HL-60/S4 (cell line): ENCODE measurements around the gene KCNB1.

Source experiments
- in situ Hi-C: fragments of 300-500 bp; cut with MboI; formaldehyde crosslinking; loops from 2 replicates; pipeline ENCODE4 v1.14.3; 2022; ENCODE audit warnings: low sequenced_read_pairs

The KCNB1 gene

DNA sequence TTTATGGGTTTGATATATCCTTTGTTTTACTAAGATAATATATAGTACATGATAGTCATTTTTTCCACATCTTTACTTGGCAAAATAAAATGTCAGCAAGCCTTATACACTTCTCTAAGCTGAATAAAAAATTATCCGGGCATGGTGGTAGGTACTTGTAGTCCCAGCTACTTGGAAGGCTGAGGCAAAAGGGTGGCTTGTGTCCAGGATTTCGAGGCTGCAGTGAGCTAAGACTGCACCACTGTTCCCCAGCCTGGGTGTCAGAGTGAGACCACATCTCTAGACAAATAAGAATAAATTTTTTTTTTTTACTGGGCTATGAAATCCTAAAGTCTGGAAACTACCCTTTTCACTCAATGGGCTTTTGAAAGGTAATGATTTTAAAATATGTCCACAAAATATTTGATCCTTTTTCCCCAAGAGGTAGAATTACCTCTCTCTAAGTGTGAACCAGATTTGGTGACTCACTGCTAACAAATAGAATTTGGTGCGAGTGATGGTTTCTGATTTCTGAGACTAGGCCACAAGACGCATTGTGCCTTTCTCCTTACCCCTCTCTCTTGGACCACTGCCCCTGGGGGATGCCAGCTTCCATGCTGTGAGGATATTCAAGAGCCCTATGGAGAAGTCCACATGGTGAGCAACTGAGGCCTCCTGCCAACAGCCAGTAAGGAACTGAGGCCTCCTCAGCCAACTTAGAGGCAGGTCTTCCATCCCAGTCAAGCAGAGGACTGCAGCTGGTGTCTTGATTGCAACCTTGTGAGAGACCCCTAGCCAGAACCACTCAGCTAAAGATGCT, 120.4 kb downstream of the KCNB1 start:
- in situ Hi-C loops = no loop called here

DNA sequence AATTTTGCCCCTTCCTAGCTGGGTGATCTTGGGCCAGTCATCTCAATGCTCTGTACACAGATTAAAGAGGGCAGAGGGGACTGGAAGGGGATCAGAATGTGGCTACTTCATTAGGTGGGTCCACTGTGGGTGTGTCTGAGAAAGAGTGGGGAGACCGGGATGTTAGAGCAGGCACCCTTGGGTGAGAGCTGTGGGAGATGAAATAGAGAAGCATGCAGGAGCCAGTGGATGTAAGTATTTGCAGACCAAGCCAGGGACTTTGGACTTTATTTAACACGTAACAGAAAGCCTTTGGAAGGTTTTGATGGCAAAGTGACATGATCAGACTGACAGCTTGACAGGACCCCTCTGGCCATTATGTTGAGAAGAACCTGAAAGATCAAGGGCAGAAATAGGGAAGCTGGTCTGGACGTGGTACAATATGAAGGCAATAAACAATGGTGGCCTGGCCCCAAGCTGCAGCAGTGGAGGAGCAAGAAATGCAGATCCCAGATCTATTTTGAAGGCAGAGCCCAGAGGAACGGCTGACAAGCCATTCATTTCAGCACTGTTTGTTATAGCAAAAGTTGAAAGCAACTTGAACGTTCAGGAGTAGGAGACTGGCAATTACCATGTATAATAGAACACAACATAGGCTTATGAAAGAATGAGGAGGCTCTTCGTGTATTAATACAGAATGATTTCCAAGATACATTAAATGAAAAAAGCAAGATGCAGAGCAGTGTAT, 122.1 kb downstream of the KCNB1 start:
- in situ Hi-C loops = no loop called here

DNA sequence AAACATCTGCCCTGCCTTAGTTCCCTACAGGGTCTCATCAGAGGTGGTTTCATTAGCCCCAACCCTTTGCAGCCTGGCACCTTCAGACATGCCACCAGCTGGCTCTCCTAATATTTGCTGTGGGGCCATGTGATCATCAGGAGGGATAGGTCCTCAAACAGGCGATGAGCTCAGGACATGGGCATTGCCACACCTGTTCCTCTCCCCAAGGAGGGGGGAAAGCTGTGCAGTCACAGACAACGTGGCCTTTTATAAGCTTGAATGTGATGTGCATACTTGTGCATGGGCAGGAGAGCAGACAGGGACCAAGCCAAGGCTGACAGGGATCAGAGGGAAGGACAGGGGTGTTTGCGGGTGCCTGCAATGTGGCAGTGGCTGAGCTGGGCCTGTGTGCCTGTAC, 125.8 kb downstream of the KCNB1 start:
- in situ Hi-C loops = no loop called here

DNA sequence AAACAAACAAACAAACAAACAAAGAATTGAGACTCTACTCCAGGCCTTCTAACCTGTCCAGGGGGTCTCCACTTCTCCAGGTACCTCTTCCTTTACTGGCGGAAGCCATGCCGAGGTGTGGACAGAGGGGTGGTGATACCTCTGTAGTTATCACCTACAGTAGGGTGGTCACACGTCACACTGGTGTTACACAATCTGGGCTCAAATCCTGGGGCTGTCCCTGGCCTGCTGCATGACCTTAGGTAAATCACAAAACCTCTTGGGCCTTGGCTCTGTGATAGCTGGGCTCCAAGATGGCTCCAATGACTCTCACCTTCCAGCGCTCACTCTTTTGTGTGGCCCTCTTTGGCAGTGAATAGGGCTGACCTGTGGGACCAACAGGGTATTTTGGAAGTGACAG, 127.8 kb downstream of the KCNB1 start:
- in situ Hi-C loops = no loop called here

DNA sequence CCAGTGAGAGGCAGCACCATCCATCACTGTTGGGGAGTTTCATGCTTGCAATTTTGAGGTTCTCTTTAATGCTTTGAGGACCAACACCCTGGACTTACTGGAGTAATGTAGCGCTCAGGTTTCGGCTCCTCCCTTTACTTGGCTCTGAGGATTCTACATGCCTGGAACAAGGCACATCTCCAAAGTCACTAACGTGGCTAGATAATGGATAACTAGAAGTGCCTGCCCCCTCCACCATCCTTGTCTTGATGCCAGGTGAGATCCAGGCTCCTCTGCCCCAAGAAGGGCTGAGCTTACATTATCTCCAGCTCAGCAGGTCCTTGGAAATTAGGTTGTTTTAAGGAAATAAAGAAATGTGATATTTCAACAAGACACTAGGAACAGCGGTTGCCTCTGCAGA, 129.1 kb downstream of the KCNB1 start:
- in situ Hi-C loops = no loop called here

DNA sequence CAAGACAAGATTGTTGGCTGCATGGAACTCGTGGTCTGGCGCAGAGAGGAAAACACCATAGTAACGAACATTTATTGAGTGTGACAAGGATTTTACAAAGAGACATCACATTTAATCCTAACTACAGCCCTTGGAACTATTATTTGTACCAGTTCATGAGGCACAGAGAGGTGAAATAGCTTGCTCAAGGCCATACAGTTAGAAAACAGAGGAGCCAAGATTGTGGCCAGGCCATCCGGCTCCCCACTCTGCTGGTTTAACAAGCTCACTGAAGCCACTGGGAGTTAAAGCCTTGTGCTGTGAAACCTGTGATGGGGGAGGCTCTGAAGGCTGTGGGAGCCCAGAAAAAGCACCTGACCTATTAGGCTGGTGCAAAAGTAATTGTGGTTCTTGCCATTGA, 129.7 kb downstream of the KCNB1 start:
- in situ Hi-C loops = no loop called here

DNA sequence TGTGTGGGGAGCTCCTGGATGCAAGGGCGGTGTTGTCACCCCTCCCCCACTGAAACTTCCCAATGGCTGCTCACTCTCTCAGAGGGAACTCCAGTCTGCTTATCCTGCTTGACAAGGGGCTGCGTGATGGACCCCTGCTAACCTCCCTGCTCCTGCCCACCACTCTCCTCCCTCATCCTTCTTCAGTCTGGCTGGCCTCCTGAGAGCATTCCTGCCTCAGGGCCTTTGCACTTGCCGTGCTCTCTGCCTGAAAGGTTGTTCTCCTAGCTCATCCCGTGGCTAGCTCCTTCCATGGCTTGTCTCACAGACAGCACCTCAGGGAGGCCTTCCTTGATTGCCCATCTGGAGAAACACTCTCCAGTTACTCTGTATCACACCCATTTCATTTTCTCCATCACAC, 130.7 kb downstream of the KCNB1 start:
- in situ Hi-C loops = no loop called here

DNA sequence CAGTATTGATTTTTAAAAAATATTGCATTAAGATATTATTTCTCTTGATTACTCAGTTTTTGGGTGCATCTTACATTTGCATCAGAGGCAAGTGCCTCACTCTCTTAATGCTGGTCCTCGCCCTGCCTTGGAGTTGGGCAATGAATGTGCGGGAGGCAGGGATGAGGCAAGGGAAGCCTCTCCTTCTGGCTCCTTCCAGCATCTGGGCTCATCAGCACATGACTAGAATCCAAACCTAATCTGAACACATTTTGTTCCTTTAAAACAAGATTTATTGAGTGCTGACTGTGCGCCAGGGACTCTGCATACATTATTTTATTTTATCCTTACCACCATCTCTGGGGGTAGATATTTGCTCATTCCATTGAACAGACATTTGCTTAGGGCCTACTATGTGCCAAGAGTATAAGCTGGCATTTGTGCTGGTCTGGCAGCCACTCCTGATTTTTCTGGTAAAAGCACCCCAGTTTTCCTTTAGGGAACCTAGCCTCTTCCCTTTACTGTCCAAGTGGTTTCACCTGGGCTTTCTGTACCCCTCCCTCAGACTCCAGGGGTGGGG, 132.7 kb downstream of the KCNB1 start:
- in situ Hi-C loops = loop anchor here (25.0 kb wide), 1 partner anchor 513 kb away; no protein-coding TSS in a partner anchor

DNA sequence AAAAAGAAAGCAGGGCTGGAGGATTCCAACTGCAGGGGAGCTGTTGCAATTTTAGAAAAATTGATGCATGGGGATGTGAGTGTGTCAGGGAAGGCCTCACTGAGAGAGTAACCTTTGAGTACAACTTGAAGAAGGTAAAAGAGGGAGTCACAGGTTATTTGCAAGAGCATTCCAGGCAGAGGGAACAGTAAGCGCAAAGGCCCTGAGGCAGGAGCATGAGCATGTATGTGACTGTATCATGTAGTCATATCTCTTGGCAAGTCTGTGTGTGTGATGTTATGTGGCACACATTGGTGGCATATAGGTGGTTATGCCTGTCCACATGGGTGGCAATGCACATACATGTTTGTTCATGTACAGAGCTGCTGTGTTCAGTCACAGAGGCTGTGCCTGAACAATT, 133.4 kb downstream of the KCNB1 start:
- in situ Hi-C loops = loop anchor here (25.0 kb wide), 1 partner anchor 513 kb away; no protein-coding TSS in a partner anchor

DNA sequence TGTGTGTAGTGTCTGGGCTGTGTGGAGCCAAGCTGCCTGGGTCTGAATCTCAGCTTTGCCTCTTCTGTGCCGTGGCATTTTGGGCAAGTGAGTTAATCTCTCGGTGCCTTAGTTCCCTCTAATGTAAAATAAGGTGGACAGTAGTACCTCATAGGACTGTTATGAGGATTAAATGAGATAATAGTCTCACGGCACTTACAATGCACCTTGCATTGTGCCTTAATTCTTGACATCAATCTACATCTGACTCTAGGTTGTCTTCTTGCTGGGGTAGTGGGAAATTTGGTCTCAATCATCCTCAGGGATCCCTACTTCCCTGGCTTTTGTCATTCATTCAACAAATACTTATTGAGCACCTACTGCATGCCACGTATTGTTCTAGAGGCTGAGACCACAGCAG, 133.9 kb downstream of the KCNB1 start:
- in situ Hi-C loops = loop anchor here (25.0 kb wide), 1 partner anchor 514 kb away; no protein-coding TSS in a partner anchor

DNA sequence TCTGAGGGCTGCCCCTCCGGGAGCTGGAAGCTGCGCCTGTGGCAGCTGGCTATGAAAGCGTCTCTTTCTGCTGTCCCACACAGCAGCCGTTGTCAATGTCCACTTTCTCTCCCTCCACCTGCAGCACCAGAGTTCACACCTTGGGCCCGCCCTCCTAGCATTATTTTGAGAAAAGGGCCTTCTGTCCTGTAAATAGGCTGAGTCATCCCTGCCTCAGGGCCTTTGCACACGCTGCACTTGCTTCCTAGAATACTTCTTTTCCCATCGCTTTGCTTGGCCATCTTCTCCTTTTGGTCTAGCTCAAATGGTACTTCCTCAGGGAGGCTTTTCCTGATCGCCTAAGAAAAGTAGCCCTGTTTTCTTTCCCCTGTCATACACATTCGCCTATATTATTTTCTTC, 135.3 kb downstream of the KCNB1 start:
- in situ Hi-C loops = loop anchor here (25.0 kb wide), 1 partner anchor 515 kb away; no protein-coding TSS in a partner anchor

DNA sequence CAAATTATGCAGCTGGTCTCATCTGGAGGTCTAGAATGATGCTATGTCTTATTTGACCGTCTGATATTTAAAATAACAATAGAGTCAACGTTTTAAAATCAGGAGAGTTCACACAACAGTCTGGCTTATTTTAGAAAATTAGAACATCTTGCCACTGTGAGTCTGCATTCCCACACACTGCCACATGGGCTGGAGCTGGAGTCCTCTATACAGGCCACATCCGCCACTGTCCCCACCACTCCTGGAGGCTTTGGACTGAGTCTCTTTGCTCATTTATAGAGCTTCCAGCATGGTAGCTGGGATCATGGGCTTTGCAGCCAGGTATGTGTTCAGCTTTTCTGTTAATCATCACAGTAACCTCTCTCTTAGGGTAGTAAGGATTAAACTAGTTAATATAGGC, 135.8 kb downstream of the KCNB1 start:
- in situ Hi-C loops = loop anchor here (25.0 kb wide), 1 partner anchor 516 kb away; no protein-coding TSS in a partner anchor

DNA sequence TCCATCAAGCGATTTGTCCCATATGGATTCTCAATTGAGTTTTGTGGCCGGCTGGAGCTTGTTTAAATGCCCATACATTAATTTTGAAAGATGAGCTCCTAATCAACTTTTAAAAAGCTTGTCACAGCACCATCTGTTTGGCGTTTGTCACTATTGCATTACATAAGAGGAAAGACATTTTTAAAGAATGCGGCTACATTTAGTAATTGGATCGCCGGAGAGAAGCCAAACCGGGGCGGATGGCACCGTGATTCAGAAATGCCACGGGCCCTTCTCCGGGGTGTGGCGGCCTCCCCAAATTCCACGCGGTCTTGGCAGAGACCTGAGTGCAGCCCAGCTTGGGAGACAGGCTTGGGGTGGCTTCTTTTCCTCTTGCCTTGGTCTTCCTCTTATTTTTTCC, 136.9 kb downstream of the KCNB1 start:
- in situ Hi-C loops = loop anchor here (25.0 kb wide), 1 partner anchor 517 kb away; no protein-coding TSS in a partner anchor

DNA sequence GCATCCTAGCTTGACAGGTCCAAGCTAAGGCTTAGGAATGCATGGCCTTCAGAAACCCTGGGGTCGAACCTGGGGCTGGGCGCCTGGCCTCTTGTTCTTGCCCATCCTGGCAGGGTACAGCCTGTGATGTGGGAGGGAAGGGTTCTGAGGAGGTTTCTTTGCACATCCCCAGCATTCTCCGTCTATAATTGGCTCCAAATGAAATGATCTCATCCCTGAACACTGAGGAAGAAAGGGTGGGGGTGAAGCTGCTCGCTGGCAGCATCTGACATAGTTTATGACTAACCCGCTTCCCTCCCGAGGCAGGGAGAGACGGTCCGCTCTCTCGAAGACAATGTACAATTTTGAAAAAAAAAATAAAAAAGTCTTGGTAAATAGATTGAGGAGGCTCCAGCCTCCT, 137.5 kb downstream of the KCNB1 start:
- in situ Hi-C loops = loop anchor here (25.0 kb wide), 1 partner anchor 517 kb away; no protein-coding TSS in a partner anchor

DNA sequence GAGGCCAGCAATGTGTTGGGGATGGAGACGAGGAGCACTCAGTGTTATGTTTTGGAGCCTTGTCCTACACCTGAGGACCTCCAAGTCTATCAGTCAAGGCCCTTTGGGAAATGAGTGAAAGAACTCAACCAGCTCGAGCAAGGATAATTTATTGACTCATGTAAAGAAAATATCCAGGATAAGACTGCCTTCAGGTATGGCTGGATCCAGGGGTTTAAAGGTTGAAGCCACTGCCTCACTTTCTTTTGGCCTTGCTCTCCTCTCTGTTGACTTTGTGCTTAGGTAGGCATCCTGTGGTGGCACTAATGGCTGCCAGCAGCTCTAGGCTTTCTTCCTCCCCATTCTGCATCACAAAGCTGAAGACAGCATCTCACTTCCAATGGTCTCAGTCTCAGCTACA, 138.3 kb downstream of the KCNB1 start:
- in situ Hi-C loops = loop anchor here (25.0 kb wide), 1 partner anchor 518 kb away; no protein-coding TSS in a partner anchor

DNA sequence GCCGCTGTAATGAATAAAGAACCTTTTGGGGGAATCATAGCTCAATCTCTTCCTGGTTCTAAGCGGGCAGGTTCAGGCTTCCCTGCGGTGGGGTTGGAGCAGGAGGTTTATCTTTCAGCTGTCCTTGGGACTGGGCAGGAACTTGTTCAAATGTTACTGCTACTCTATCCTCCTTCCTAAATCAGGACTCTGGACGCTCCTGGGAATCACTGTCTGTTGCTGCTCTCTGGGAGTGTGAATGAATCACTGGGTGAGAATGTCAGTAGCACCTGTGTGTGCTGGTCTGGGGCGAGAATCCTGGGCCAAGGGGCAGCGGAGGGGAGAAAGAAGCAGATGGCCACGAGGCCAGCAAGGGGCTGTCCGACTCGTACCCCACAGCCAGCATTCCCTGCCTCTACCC, 139.2 kb downstream of the KCNB1 start:
- in situ Hi-C loops = loop anchor here (25.0 kb wide), 1 partner anchor 519 kb away; no protein-coding TSS in a partner anchor

DNA sequence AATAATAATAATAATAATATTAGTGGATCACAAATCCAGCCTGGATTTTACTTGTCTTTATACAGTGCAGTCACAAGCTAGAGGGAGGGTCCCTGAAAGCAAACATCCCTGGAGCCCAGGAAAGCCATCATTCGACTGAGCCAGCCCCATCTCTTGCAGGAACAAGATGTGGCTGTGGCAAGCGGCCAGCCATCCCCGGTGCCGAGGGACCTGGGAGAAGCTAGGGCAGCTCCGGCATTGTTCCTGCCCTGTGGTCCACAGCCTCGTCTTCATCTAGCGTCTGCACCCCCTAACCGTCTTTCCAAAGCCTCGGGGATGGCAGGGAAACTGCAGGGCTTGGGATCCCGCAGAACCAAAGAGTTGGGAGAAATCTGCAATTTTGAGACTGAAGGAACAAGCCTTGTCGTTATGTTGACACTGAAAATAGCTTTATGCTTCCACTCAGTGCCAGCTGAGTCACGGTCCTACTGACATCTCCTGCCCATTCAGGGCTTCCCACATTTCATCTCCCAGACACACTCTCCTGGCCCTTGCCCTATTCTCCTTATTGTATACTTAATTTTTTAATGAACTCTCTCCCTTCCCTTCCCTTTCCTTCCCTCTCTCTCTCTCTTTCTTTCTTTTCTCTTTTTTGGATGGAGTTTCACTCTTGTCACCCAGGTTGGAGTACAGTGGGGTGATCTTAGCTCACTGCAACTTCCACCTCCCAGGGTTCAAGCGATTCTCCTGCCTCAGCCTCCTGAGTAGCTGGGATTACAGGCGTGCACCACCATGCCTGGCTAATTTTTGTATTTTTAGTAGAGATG, 142.1 kb downstream of the KCNB1 start:
- in situ Hi-C loops = loop anchor here (25.0 kb wide), 1 partner anchor 522 kb away; no protein-coding TSS in a partner anchor

DNA sequence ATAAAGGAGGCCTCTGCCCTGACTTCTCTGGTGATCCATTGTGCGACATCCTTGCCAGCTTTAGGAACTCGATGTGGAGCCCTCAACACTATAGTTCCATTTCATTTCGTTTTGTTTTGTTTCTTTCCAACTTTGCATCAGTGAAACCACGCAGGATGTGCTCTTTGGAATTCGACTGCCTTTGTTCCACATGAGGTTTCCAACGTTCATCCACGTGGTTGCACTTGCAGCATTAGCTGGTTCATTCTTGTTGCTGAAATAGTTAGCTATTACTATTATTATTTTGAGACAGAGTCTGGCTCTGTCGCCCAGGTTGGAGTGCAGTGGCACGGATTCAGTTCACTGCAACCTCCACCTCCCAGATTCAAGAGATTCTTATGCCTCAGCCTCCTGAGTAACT, 143.3 kb downstream of the KCNB1 start:
- in situ Hi-C loops = loop anchor here (25.0 kb wide), 1 partner anchor 523 kb away; no protein-coding TSS in a partner anchor

DNA sequence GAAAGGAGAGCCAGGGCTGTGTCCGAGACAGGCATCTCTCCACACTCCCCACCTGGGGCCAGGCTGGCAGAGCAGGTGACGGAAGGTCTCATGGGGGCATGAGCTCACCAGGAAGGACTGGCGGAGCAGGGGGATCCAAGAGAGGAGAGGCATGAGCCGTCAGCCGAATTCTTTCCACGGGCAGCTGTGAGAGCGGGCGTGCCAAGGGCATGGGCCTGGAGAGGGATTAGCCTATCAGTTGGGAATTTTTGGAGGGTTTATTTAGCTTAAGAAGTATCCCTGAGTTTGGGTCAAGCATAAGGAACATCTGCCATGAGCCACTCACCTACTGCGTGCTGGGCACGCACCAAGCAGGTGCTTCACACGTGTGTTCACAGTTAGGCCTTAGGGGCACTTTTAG, 144.4 kb downstream of the KCNB1 start:
- in situ Hi-C loops = loop anchor here (25.0 kb wide), 1 partner anchor 524 kb away; no protein-coding TSS in a partner anchor

DNA sequence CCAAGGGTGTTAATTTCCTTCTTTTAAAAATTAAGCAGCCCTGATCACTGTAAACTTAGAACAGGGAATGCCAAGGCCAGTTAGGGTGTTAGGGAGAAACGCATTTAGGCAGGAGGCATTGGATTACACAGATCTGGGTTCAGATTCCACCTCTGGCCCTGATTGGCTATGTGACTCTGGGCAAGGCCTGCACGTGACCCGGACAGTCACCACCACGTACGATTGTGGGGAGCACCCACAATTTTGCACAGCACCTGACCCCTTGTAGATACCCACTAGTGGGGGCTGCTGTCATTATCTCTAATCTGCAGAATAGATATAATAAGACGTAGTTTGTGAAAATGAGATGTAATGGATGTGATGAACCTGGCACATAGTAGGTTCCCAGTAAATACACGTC, 145.1 kb downstream of the KCNB1 start:
- in situ Hi-C loops = loop anchor here (25.0 kb wide), 1 partner anchor 525 kb away; no protein-coding TSS in a partner anchor
